Smooth muscle cell (in vitro differentiated cells): ENCODE results near the gene MGMT. TPM values are rescaled to one million over a fixed set of nuclear protein-coding genes. Genes with fewer than 3 reads are reported as not detected.

Source experiments
- DNase-seq: peaks from one replicate; lab custom pipeline; 2025; ENCODE audit not compliant: unreplicated experiment; lab: John Stamatoyannopoulos, UW
- H2AFZ ChIP-seq: fragments of 200-600 bp; sonication (generic); 2 replicates; pipeline ENCODE4 v1.6.0; 2016; ENCODE audit warnings: antibody characterized with exemption, low read depth, mild to moderate bottlenecking
- H3F3A ChIP-seq: fragments of 200-600 bp; sonication (generic); 2 replicates; pipeline ENCODE4 v1.6.0; 2017; ENCODE audit warnings: antibody characterized with exemption, low read depth
- H3K27ac ChIP-seq: fragments of 200-600 bp; sonication (generic); 2 replicates; pipeline ENCODE4 v1.5.1; 2016; ENCODE audit warnings: low read depth, mild to moderate bottlenecking
- H3K27me3 ChIP-seq: fragments of 200-600 bp; sonication (generic); 2 replicates; pipeline ENCODE4 v1.6.1; 2016; ENCODE audit warnings: low read depth, mild to moderate bottlenecking
- H3K36me3 ChIP-seq: fragments of 200-600 bp; sonication (generic); 2 replicates; pipeline ENCODE4 v1.5.1; 2016; ENCODE audit warnings: low read depth
- H3K4me1 ChIP-seq: fragments of 200-600 bp; sonication (generic); 2 replicates; pipeline ENCODE4 v1.5.1; 2016; ENCODE audit warnings: low read depth
- H3K4me2 ChIP-seq: fragments of 200-600 bp; sonication (generic); 2 replicates; pipeline ENCODE4 v1.6.0; 2016; ENCODE audit warnings: mild to moderate bottlenecking
- H3K4me3 ChIP-seq: fragments of 200-600 bp; sonication (generic); 2 replicates; pipeline ENCODE4 v1.5.1; 2016; ENCODE audit warnings: mild to moderate bottlenecking
- H3K79me2 ChIP-seq: fragments of 200-600 bp; sonication (generic); 2 replicates; pipeline ENCODE4 v1.6.0; 2016; ENCODE audit warnings: low read depth, mild to moderate bottlenecking
- H3K9ac ChIP-seq: fragments of 200-600 bp; sonication (generic); 2 replicates; pipeline ENCODE4 v1.6.0; 2016; ENCODE audit warnings: low read depth
- H3K9me3 ChIP-seq: fragments of 200-600 bp; sonication (generic); replicated peaks from 2 replicates; pipeline ENCODE4 v1.5.1; 2016; ENCODE audit warnings: low read depth
- H4K20me1 ChIP-seq: fragments of 200-600 bp; sonication (generic); 2 replicates; pipeline ENCODE4 v1.6.0; 2016; ENCODE audit warnings: low read depth
- CTCF ChIP-seq: fragments of 200-600 bp; sonication (generic); IDR thresholded peaks from 2 replicates; pipeline ENCODE4 v1.5.1; 2017; ENCODE audit warnings: borderline replicate concordance, mild to moderate bottlenecking, antibody characterized with exemption; ENCODE audit not compliant: insufficient read depth, poor library complexity, severe bottlenecking
- WGBS: methylation state at CpG from one replicate; pipeline ENCODE4 v1.1.7; 2016; ENCODE audit warnings: low lambda C conversion rate; 5-methylcytosine and 5-hydroxymethylcytosine counted together
- polyA plus RNA-seq: library from polyadenylated mRNA; unstranded; fragments of >200 nt; fragmentation: Nextera tagmentation; extraction: Ambion mirVana; gene quantifications from 2 replicates; pipeline ENCODE4 v1.2.1, GENCODE V29; 2016
- total RNA-seq: library from RNA; depleted of rRNA; stranded (reverse); fragments of >200 nt; gene quantifications from 2 replicates; pipeline ENCODE4 v1.2.3, GENCODE V29; 2014

Gene MGMT
- total and polyA plus RNA-seq, 2 experiments from 2014 or later: 21.0 to 33.0 TPM

- H3K79me2 ChIP-seq: no peaks in the 10 kb centered on the region
- no peak overlapping the region for H3K4me3 ChIP-seq
- H3K36me3 ChIP-seq: no peaks in the 10 kb centered on the region
- no peaks in the 10 kb centered on the region for H3K9me3 ChIP-seq
- no peak for DNase-seq
- H3K27ac ChIP-seq: no peak overlapping the region
- no peak overlapping the region for H3K9ac ChIP-seq
- H3K4me1 ChIP-seq: no peaks in the 10 kb centered on the region
- peak overlapping the region; percentile 20 for H3K4me2 ChIP-seq
- H3K27me3 ChIP-seq: no peaks in the 10 kb centered on the region
- 42% methylated on average over 8 of the region's 8 CpGs for WGBS
- H3F3A ChIP-seq: no peaks in the 10 kb centered on the region
- H4K20me1 ChIP-seq: no peaks in the 10 kb centered on the region
- no peak for TF ChIP-seq CTCF
- H2AFZ ChIP-seq: no peak overlapping the region
These were observed 78.2 kb downstream of the MGMT start for GRCh38 chr10:129545261-129545660.

GRCh38 chr10:129546106-129546505 is 79.1 kb downstream of the MGMT start:
- Histone ChIP-seq H3K79me2 (no peaks in the 10 kb centered on the region), H3K4me2 (no peak overlapping the region), H3K4me3 (no peak overlapping the region), H4K20me1 (no peaks in the 10 kb centered on the region), H3K36me3 (no peaks in the 10 kb centered on the region), H2AFZ (no peak overlapping the region), H3K27me3 (no peaks in the 10 kb centered on the region), H3K27ac (no peak overlapping the region), H3K9ac (no peak overlapping the region), H3K4me1 (no peaks in the 10 kb centered on the region), H3F3A (no peaks in the 10 kb centered on the region), H3K9me3 (no peaks in the 10 kb centered on the region)
- WGBS: 76% methylated on average over 8 of the region's 8 CpGs
- DNase-seq: no peak
- TF ChIP-seq CTCF: no peak

- H3K4me3 ChIP-seq: no peak overlapping the region
- H3K79me2 ChIP-seq: no peaks in the 10 kb centered on the region
- no peaks in the 10 kb centered on the region for H3K4me1 ChIP-seq
- H3K36me3 ChIP-seq: no peaks in the 10 kb centered on the region
- H3K9ac ChIP-seq: no peak overlapping the region
- H3K27ac ChIP-seq: no peak overlapping the region
- no peak overlapping the region for H2AFZ ChIP-seq
- H3K9me3 ChIP-seq: no peaks in the 10 kb centered on the region
- DNase-seq: no peak
- H3K27me3 ChIP-seq: no peaks in the 10 kb centered on the region
- no peaks in the 10 kb centered on the region for H3F3A ChIP-seq
- no peaks in the 10 kb centered on the region for H4K20me1 ChIP-seq
- WGBS: 91% methylated on average over 7 of the region's 7 CpGs
- no peak overlapping the region for H3K4me2 ChIP-seq
- no peak for TF ChIP-seq CTCF
These were observed 80.6 kb downstream of the MGMT start for GRCh38 chr10:129547608-129548007.

- Histone ChIP-seq H3K27ac (no peak overlapping the region), H3K4me3 (no peak overlapping the region), H3K9ac (no peak overlapping the region), H2AFZ (no peak overlapping the region), H3K4me2 (no peak overlapping the region), H3K9me3 (no peaks in the 10 kb centered on the region), H4K20me1 (no peaks in the 10 kb centered on the region), H3K27me3 (no peaks in the 10 kb centered on the region), H3K4me1 (no peaks in the 10 kb centered on the region), H3K79me2 (no peaks in the 10 kb centered on the region), H3K36me3 (no peaks in the 10 kb centered on the region), H3F3A (no peaks in the 10 kb centered on the region)
- WGBS: 89% methylated on average over 10 of the region's 10 CpGs
- no peak for TF ChIP-seq CTCF
- DNase-seq: no peak
These were observed 81.6 kb downstream of the MGMT start for GRCh38 chr10:129548600-129548999.
